H7 (cell line): Measurements from ENCODE around the gene CHTF8. TPM values are rescaled to one million over a fixed set of nuclear protein-coding genes. Genes with fewer than 3 reads are reported as not detected.

Experiments
- DNase-seq: peaks from one replicate; pipeline ENCODE4 v3.0.0; 2012
- H3K27me3 ChIP-seq: 2 replicates; pipeline ENCODE4 v1.6.0; 2011; ENCODE audit warnings: mild to moderate bottlenecking, low read length; ENCODE audit not compliant: control insufficient read depth, insufficient read depth
- H3K36me3 ChIP-seq: replicated peaks from 2 replicates; pipeline ENCODE4 v1.5.1; 2011; ENCODE audit warnings: low read length; ENCODE audit not compliant: control insufficient read depth, insufficient read depth
- H3K4me3 ChIP-seq: 2 replicates; pipeline ENCODE4 v1.5.1; 2011; ENCODE audit warnings: low read depth, mild to moderate bottlenecking, control low read depth, low read length, moderate library complexity; ENCODE audit not compliant: insufficient read depth
- total RNA-seq: library from RNA; depleted of rRNA; stranded (reverse); fragments of >200 nt; shearing (Covaris generic); gene quantifications from 2 replicates; pipeline ENCODE4 v1.2.3, GENCODE V29; 2014

Gene CHTF8
- total RNA-seq, 1 experiment from 2014 or later = 98.1 TPM

- no peak for DNase-seq
- no peaks in the 10 kb centered on the region for H3K36me3 ChIP-seq
- H3K27me3 ChIP-seq = no peaks in the 10 kb centered on the region
- no peak overlapping the region for H3K4me3 ChIP-seq
Observed at GRCh38 chr16:69094501-69094900, 37.9 kb downstream of the CHTF8 start.

GRCh38 chr16:69093974-69094373 is 38.4 kb downstream of the CHTF8 start:
- H3K4me3 ChIP-seq = no peak overlapping the region
- no peaks in the 10 kb centered on the region for H3K27me3 ChIP-seq
- no peaks in the 10 kb centered on the region for H3K36me3 ChIP-seq
- DNase-seq = no peak

GRCh38 chr16:69089091-69089910 is 43.1 kb downstream of the CHTF8 start:
- DNase-seq = peak; percentile 63
- Histone ChIP-seq H3K4me3 (no peak overlapping the region), H3K27me3 (no peaks in the 10 kb centered on the region), H3K36me3 (no peaks in the 10 kb centered on the region)

- no peak for DNase-seq
- Histone ChIP-seq H3K27me3 (no peaks in the 10 kb centered on the region), H3K4me3 (no peak overlapping the region), H3K36me3 (no peaks in the 10 kb centered on the region)
Observed at GRCh38 chr16:69088684-69089083, 43.7 kb downstream of the CHTF8 start.

- peak; percentile 35 for DNase-seq
- Histone ChIP-seq H3K27me3 (no peaks in the 10 kb centered on the region), H3K4me3 (no peak overlapping the region), H3K36me3 (no peaks in the 10 kb centered on the region)
Observed at GRCh38 chr16:69087161-69087581, 45.2 kb downstream of the CHTF8 start.

GRCh38 chr16:69085032-69085695 is 47.2 kb downstream of the CHTF8 start:
- no peak for DNase-seq
- Histone ChIP-seq H3K36me3 (no peaks in the 10 kb centered on the region), H3K4me3 (no peak overlapping the region), H3K27me3 (no peaks in the 10 kb centered on the region)

- no peak overlapping the region for H3K4me3 ChIP-seq
- H3K27me3 ChIP-seq = no peaks in the 10 kb centered on the region
- H3K36me3 ChIP-seq = no peaks in the 10 kb centered on the region
- DNase-seq = no peak
Observed at GRCh38 chr16:69084289-69084688, 48.1 kb downstream of the CHTF8 start.

GRCh38 chr16:69083306-69083941 is 49.0 kb downstream of the CHTF8 start:
- DNase-seq = peak; percentile 71
- Histone ChIP-seq H3K27me3 (no peaks in the 10 kb centered on the region), H3K4me3 (no peak overlapping the region), H3K36me3 (no peaks in the 10 kb centered on the region)

- H3K4me3 ChIP-seq = no peak overlapping the region
- no peak for DNase-seq
- H3K27me3 ChIP-seq = no peaks in the 10 kb centered on the region
- H3K36me3 ChIP-seq = no peaks in the 10 kb centered on the region
Observed at GRCh38 chr16:69079697-69080096, 52.7 kb downstream of the CHTF8 start.

GRCh38 chr16:69078073-69078472 is 54.3 kb downstream of the CHTF8 start:
- H3K36me3 ChIP-seq = no peaks in the 10 kb centered on the region
- H3K27me3 ChIP-seq = no peaks in the 10 kb centered on the region
- H3K4me3 ChIP-seq = no peak overlapping the region
- peak; percentile 74 for DNase-seq

- no peak overlapping the region for H3K4me3 ChIP-seq
- no peaks in the 10 kb centered on the region for H3K27me3 ChIP-seq
- DNase-seq = no peak
- no peaks in the 10 kb centered on the region for H3K36me3 ChIP-seq
Observed at GRCh38 chr16:69077251-69077650, 55.1 kb downstream of the CHTF8 start.

- no peaks in the 10 kb centered on the region for H3K27me3 ChIP-seq
- no peak for DNase-seq
- no peak overlapping the region for H3K4me3 ChIP-seq
Observed at GRCh38 chr16:69073181-69073702, 59.1 kb downstream of the CHTF8 start.

GRCh38 chr16:69072640-69072974 is 59.8 kb downstream of the CHTF8 start:
- Histone ChIP-seq H3K36me3 (no peaks in the 10 kb centered on the region), H3K27me3 (no peaks in the 10 kb centered on the region), H3K4me3 (no peak overlapping the region)
- no peak for DNase-seq

More at GRCh38 chr16:69073181-69073702, 59.1 kb downstream of the CHTF8 start:
- H3K36me3 ChIP-seq = no peaks in the 10 kb centered on the region

GRCh38 chr16:69071036-69071435 is 61.4 kb downstream of the CHTF8 start:
- no peak for DNase-seq
- Histone ChIP-seq H3K4me3 (no peak overlapping the region), H3K36me3 (no peaks in the 10 kb centered on the region), H3K27me3 (no peaks in the 10 kb centered on the region)

- Histone ChIP-seq H3K36me3 (no peaks in the 10 kb centered on the region), H3K4me3 (no peak overlapping the region), H3K27me3 (no peaks in the 10 kb centered on the region)
- DNase-seq = no peak
Observed at GRCh38 chr16:69069504-69069903, 62.9 kb downstream of the CHTF8 start.
